Femur (tissue), 1 donor: ENCODE data around the gene PPIE.
"Not testable (repeated sequence)": the region's sequence is repeated elsewhere in the genome, so short reads cannot be mapped to it uniquely, and the experiment has no call there.

Source experiments
- DNase-seq: peaks from one replicate; pipeline ENCODE4 v3.0.0-alpha.2; 2017

PPIE gene

DNA sequence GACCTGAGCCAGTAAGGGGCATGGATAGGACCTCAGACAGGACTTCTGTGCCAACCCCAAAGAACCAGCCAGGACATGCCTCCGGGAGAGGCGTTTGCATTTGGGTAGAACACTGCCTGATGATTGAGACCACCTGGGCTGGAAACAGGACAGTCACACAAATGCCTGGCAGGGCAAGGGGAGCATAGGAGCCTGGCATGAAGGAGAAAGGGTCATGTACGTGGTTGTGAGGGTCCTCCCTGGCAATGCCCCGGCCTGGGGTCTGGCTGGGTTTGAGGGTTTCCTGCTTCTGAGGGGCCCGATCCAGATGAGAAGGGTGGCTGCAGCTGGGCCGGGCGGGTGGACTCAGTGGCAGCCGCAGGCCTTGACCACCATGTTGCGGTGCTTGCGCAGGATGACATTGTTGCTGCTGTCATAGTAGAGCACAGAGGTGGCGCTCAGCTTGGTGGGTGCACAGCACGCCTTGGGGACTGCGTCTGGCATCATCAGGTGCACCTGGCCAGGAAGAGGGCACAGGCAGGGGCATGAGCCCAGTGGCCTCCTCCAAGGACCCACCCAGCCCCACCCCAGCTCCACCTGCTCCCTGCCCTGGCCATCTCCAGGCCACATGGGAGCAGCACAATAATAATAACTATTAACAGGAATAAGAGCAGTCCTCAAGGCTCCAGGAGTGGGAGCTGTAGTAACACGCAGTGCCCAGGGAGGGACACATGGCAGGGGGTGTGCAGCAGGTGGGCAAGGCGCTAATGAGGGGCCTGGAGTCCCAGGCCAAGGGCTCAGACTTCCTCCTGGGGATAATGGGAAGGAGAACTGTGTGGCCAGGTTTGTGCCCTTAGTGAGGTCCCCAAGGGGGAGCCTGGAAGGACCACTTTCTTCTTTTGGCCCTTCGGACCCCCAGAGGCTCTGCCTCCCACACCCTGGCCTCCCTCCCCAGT is 21.7 kb downstream of the PPIE start:
- DNase-seq, result no peak

DNA sequence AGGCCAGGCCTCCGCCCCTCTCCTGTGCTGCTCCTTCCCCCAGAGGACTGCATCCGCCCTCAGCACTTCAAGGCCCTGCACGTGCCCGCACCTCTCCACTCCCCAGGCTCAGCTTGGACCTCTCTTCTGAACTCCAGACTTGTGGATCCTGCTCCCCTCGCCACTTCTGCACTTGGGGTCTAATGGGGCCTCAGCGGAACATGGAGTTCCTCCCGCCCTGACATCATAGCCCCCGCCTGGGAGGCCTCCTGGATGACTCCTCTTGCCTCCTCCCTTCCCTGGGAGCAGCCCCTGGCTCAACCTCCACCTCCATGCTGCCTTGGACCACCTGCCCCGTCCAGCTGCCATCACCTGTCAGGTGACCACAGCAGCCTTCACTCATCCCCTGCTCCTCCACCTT is 22.3 kb downstream of the PPIE start:
- no peak for DNase-seq

DNA sequence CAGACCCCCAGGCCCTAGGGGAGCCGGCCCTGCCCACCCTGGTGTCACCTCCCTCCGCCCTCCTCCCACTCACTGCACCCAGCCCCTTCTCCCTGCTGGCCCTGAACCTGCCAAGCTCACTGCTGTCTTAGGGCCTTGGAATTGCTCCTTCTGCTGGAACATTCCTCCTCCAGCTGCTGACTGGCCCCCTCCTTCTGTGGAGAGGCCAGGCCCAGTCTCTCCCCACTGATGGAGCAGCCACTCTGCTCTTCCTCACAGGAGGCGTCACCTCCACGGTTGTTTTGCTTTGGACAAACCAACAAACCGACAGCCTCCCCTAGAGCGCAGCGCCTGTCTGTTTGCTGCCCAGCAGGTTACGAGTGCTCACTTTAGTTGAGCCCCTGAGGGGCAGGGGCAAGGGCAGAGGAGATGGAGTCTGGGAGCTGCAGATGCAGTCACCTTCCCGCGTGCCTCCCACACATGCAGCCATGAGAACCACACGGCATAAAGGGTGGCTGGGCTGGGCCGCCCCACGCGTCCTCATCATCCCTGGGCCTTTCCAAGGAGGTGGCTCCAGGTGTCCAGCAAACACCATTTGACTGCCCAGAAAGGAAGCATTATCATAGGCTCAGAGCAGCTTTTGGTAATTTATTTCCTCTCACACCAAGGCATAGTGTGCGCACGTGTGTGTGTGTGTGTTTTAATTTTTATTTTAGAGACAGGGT is 23.0 kb downstream of the PPIE start:
- no peak for DNase-seq

DNA sequence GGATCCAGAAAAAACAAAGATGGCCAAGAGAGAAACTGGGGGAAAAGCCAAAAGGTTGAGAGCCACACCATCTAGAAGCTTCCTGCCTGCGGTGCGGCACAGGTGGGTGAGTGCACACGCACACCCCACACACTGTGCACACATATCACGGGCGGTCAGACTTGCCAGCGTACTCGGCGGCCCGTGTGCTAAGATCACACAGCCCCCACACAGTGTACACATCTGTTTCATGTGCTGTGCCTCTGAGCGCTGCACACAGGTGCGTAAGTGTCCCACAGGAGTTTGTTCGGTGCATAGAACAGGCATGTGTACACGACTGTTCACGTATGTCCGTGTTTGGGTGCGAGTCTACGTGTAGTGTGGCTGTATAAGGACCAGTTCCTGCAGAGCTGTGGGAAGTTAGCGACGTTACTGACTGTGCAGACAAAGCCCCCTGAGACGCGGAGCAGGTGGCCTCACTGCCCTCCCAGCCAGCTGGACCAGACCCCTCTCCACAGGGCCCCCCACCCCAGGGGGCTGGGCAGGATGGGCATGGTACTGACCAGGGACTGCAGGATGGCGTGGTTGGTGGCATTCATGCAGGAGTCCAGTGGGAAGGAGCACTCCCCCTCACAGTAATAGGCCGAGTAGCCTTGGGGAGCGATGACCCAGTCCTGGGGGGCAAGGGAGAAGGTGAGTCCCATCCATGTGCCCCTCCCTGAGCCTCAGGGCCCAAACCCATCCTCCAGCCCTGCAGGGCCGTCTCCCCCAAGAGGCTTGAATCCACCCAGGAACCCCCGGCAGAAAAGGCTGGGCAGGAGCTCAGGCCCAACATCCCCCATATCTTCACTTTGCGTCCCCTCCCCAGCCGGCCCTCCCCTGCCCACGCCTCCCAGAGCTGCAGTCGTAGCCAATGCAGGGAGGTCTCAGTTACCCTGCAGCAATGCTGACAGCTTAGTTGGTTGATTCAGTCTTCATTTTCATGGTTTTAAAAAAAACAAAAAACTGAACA is 24.2 kb downstream of the PPIE start:
- DNase-seq, result no peak

DNA sequence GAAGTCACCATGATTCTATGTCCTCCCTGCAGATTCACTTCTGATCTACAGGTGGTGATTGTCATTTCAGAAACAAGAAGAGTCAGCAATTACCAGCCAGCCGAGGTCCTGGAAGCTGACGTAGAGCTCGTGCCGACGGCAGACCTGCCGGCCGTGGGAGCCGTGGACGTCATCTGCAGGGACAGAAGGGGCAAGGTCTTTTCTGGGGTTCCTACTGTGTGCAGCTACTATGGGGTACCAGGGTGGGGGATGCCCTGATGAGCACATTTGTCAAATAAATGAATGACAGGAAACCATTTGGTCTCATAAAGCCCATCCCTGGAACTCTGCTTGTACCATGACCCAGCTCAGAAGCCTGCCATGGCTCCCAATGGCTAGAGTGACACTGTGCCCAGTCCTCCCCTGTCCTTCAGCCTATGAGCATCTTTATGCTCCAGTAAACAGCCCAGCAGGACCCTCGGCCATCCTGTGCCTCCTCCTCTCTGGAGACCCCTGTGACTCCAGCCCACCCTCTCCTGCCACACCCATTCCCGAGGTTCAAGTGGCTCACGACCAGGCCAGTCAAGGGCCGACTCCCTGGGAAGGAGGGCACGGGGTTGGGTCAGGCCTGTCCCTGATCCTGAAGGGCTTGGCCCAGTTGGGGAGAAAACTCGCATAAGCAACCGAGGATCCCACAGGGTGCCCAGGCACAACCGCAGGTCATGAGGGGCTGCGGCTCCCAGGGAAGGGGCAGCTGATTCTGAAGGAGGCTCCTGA is 25.1 kb downstream of the PPIE start:
- not testable (repeated sequence) for DNase-seq

DNA sequence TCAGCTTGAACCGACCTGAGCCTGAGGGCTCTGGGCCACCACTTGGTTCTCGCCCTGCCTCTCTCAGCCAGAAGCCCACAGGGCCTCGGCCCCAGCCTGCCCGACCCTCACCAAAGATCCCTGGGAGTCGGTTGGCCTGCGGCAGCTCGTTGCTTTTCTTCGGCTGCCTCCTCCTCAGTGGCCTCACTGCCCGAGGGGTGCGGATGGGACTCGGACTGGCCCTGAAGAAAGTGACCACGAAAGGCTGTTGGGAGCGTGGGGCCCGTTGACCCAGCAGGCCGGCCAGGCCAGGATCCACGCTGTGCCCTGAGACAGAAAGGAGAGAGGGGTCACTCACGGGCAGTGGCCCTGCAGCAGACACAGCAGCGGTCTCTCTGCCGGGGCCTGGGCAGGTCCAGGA is 25.8 kb downstream of the PPIE start:
- DNase-seq, result not testable (repeated sequence)

DNA sequence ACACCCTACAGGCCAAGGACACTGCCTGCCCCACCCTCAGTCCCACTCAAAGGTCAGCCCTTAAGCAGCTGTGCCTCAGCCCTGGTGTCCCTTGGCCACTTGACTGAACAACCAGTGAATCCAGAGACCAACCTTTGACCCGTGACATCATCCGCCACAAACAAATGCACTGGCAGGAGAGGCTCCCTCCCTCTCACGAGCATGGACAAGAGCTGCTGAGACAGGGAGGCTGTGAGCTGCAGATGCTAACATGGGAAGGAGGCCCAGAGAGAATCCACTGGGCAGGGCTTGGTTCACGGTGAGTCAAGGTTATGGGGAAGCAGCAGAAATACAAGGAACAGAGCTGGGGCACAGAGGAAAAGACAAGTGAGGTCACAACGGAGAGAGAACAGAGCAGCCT is 27.8 kb downstream of the PPIE start:
- not testable (repeated sequence) for DNase-seq

DNA sequence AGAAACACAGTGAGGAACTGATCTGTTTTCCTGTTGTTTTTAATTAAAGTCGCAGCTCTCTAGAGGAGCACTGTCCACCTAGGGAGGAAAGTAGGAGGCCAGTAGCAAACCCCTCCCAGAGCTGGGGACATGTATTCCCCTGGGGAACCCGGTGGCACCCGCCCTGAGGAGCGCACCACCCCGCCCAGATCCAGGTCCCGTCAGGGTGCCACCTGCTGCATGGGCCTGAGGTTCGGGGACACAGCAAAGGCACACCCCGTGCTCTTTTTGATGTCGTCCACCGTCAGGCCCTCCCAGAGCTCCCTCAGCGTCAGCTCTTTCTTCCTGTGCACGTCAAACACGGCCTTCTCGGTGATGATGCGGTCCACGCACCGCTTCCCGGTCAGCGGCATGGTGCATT is 30.8 kb downstream of the PPIE start:
- DNase-seq, result not testable (repeated sequence)

DNA sequence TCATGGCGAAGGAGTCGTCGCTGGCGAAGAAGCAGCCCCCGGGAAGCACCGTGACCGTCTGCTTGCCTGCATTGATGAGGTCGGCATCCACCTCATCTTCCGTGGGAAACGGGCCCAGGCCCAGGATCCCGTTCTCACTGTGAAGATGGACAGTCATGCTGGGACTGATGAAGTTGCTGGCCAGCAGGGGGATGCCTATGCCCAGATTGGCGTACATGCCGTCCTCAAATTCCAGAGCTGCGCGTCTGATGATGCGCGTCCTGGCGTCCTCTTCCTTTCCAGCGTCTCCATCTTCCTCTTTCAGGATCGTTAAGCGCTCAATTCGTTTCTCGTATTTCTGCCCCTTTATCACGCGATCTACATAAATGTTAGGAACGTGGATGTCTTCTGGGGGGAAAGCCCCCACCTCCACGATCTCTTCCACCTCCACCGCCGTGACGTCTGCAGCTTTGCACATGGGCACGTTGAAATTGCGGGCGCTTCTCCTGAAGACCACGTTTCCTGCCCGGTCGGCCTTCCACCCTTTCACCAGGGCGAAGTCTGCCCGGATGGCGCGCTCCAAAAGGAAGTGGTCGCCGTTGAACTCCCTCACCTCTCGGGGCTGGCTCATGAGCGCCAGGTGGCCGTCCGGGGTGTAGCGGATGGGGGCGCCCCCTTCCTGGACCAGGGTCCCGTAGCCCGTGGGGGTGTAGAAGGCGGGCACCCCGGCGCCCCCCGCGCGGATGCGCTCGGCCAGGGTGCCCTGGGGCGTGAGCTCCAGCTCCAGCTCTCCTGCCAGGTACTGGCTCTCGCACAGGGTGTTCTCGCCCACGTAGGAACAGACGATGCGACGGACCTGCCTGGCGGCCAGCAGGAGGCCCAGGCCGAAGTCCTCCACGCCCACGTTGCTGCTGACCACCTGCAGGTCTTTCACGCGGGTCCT is 31.7 kb downstream of the PPIE start:
- not testable (repeated sequence) for DNase-seq

DNA sequence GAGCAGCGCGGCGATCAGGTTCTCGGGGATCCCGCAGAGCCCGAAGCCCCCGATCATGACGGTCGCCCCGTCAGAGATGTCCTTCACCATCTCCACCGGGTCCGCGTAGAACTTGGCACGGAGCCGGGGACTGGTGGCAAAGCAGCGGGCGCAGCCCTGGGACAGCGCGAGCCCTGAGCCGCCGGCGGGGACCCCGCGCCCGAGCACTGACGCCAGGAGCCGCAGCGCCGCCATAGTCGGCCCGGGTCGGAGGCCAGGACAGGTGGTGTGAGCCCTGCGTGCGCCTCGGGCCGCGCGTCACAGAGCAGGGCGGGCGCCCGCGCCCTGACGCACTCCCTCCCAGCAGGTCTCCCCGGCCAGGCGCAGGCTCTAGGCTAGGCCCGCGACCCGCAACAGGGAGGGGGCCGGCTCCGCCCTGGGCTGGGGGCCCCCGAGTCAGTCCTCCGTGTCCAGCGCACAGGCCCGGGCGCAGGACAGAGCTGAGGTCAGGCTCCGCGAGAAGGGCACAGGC is 32.4 kb downstream of the PPIE start, which contains the start of gene OXCT2:
Gene OXCT2, minus strand, starts transcription at position 327 of the 511 bp plus-strand sequence. Its CDS starts 93 bp downstream, at position 234.
- DNase-seq, result not testable (repeated sequence)

DNA sequence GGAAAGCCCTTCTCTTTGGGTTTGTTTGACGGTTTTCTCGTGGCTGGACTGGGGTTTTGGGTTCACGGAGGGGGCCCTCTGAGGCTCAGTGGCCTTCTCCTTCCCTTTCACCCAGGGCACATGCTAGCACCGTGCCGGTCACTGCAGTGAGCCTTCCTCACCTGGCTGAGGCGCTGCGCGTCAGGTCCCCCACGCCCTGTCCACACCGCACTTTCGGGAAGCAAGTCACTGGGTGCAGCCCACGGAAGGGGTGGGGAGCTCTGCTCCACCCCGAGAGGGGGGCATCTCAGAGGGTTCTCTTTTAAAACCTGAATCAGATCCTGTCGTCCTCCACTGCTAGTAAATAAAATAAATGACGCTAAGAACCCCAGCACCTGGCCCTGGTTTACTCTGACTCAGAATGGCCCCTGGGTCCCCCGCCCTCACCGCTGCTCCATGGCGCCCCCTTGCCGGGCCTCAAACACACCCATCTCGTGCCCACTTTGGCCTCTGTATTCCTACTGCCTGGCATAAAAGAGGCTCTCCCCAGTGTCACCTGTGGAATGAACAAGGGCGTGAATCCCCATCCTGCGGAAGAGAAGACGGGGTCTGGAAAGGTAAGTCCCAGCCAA is 34.8 kb downstream of the PPIE start:
- DNase-seq, result not testable (repeated sequence)

DNA sequence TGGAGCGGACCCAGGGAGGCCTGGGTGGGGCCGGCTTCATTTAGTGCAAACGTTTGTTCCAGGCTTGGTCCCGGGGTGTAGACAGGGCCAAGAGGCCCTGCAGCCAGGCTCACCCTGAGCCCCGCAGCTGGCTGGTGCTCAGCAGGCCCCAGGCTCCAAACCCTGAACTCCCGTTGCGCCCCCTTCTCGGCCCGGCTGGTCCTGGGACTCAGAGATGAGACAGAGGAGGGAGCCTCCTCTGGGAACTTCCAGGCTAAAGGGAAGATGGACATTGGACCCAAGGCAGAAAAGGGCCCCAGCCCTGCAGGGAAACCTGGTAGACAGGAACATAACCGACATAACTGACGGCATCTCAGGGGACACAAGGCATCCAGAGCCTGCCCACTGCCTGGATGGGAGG is 36.5 kb downstream of the PPIE start:
- DNase-seq, result peak; percentile 6

DNA sequence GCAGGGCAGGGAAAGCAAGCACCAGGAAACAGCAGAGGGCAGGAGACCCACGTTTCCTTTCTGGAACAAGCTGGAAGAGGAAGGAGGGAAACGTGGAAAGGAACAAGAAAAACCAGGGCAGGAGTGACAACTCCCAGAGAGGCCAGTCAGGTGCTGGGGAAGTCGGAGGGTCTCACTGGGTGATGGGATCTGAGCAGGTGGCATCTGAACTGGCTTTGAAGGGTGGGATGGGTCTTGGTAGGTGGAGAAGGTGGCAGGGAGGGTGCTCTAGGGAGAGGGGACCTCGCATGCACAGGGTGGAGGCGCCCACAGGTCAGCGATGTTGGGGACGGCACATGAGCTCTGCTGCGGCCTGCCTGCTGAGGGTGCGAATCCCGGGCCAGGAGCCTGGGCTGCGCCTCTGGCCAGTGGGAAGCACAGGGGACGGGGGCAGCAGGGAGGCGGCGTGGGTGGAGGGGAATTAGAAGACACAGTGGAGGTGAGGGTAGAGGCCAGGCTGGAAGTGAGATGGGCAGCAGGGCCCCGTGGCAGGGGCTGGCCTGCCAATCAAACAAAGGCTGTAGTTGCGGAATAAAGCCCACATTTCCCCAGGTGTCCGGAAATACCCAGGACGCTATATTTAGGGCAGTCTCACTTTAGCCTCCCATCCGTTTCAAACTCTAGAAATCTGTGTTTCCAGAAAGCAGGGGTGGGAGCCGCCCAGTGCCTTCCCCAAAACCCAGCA is 37.2 kb downstream of the PPIE start:
- not testable (repeated sequence) for DNase-seq

DNA sequence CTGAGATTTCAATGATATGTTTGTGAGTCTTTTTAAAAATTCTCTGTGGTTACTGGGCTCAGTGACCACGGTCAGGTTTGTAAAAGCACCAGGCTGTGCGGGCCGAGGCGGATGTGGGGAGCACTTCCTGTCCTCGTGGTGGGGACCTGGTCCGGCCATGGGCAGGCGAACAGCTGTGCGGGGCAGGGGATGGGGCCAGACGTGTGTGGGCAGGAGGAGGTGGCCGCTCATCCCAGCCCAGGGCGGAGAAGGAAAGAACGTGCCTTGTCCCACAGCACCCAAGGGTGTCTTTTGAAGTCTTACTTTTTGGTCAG is 37.7 kb downstream of the PPIE start:
- peak; percentile 64 for DNase-seq

DNA sequence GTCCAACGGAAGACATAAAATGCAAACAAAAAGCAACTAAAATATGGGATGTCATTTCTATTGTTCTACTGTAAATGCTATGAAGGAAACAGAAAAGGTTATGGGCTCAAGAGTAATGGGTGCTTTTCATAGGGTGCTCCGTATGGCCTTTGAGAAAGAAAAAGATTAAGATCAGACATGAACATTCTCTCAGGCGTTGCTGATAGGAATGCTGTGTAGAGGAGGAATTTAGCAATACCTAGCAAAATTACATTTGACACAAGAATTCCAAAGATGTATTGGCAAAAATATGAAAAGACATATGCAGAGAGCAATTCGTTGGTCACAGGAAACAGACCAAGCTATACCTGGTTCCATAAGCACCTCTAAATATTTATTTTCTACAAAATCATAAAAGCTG is 38.2 kb downstream of the PPIE start:
- DNase-seq, result no peak

DNA sequence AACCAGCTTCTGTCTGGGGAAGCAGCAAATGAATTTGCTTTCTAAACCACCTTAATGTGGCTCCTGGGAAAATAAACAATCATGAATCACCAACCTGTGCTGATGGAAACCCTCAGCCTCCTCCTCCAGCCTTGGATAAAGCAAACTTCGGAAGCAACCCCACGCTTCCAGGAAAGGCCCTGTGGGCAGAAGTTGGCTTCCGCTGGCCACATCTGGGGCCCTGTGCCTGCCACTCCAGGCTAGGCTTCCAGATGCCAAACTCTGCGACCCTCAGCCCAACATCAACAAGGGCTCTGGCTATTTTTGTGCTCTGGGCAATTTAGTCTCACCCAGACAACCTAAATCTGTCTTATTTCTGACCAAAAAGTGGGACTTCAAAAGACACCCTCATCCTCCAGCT is 38.6 kb downstream of the PPIE start:
- peak; percentile 50 for DNase-seq

DNA sequence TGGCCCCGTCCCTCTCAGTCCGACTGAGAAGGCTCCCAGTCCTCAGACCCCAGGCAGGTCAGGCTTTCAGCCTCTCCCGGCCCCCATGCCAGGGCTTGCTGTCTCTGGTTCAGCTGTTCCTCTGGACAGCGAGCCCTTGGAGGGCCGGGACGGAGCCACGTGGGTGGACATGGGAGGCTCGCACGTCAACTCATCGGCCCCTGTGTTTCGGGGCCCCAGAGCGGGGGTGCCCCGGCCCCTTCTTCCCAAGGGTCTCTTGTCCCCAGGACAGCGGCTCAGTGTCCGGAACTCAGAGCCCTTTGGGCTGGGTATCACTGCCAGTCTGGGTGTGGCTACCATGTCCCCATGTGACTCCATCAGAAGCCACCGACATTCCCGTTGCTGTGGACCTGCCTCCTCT is 39.2 kb downstream of the PPIE start:
- not testable (repeated sequence) for DNase-seq

DNA sequence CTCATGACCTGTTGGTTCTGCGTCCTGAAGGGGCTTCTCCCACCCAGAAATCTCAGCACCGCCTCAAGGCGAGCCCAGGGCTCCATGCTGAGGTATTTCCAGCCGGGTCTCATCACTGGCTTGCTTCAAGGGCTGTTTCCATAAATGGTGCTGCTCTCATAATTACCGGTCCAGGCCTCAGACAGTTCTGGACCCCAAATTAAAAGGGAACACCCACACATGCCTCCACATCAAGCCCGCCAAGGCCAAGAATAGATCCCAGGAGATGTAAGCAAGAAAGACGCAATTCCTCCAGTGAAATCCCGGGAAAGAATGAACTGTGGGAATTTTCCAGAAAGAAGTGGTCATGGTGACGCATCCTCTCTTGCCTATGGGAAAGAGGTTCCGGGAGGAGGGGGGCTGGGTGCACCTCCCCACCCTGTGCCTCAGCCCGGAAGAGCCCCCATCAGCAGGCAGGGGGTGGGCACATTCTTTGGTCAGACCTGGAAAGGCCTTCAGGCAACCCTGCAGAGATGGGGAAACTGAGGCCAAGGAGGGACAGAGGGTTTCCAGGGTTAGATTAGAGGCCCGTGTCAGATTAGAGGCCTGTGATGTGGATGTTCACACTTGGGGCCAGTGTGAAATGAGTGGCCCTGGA is 39.9 kb downstream of the PPIE start:
- not testable (repeated sequence) for DNase-seq

DNA sequence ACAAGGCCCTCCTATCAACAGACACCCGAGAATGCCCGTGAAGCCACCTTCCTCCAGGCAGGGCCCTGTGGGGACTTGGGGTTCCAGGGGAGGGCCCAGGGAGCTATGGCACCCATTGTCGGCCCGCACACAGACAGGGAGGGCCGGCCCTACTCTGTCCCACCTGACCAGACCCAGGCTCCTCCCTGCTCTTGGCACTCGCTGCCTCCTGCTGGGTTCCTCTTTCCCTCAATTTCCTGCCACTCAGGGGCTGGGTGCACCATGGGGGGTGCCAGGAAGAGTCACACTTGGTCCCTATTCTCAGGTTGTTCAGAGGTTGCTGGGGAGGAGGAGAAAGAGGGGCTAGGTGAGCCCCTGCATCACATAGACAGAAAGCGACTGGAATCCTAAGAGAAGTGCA is 40.5 kb downstream of the PPIE start:
- DNase-seq, result no peak
